ENCODE data around the gene P3H4.

Gene P3H4

GRCh38 chr17:41769985-41770384 lies 41.8 kb downstream of the P3H4 start:
- no peak for DNase-seq (ENCODE audit: low read depth)

GRCh38 chr17:41769346-41769862 lies 42.3 kb downstream of the P3H4 start:
- DNase-seq (ENCODE audit: low read depth) = no peak

- DNase-seq (ENCODE audit: low read depth) = no peak
These were observed 43.0 kb downstream of the P3H4 start for GRCh38 chr17:41768682-41769288.

- DNase-seq (ENCODE audit: low read depth) = no peak
These were observed 44.3 kb downstream of the P3H4 start for GRCh38 chr17:41767324-41768042.

- DNase-seq (ENCODE audit: low read depth) = no peak
These were observed 45.6 kb downstream of the P3H4 start for GRCh38 chr17:41766135-41766534.

- no peak for DNase-seq (ENCODE audit: low read depth)
These were observed 48.4 kb downstream of the P3H4 start for GRCh38 chr17:41763327-41763726.

- no peak for DNase-seq (ENCODE audit: low read depth)
These were observed 48.9 kb downstream of the P3H4 start for GRCh38 chr17:41762841-41763240.

GRCh38 chr17:41762391-41762790 lies 49.4 kb downstream of the P3H4 start:
- DNase-seq (ENCODE audit: low read depth) = no peak

GRCh38 chr17:41760878-41761277 lies 50.9 kb downstream of the P3H4 start:
- DNase-seq (ENCODE audit: low read depth) = no peak

- no peak for DNase-seq (ENCODE audit: low read depth)
These were observed 53.1 kb downstream of the P3H4 start for GRCh38 chr17:41758601-41759000.

- no peak for DNase-seq (ENCODE audit: low read depth)
These were observed 57.7 kb downstream of the P3H4 start for GRCh38 chr17:41754066-41754465.

Data from activated T-cell treated with anti-CD3 and anti-CD28 coated beads for 24 hours (primary cell).